IPS-NIHi7 (cell line): ENCODE data around the gene KCNH8.
A peak's percentile ranks its signal among the peaks of the same experiment; 100 is the strongest.

Experiments
- DNase-seq: peaks from one replicate; pipeline ENCODE4 v3.0.0; 2012; ENCODE audit warnings: mixed read lengths; ENCODE audit errors: extremely low spot score

Gene KCNH8

GRCh38 chr3:19250959-19251610 is 102.8 kb downstream of the KCNH8 start:
- DNase-seq: peak; percentile 33

GRCh38 chr3:19254189-19254588 is 105.9 kb downstream of the KCNH8 start:
- DNase-seq: no peak

GRCh38 chr3:19254784-19255338 is 106.6 kb downstream of the KCNH8 start:
- no peak for DNase-seq

- peak; percentile 40 for DNase-seq
Observed at GRCh38 chr3:19256313-19256712, 108.0 kb downstream of the KCNH8 start.

GRCh38 chr3:19263606-19264005 is 115.3 kb downstream of the KCNH8 start:
- DNase-seq: no peak

- no peak for DNase-seq
Observed at GRCh38 chr3:19264424-19264823, 116.1 kb downstream of the KCNH8 start.

- DNase-seq: peak; percentile 27
Observed at GRCh38 chr3:19267040-19267439, 118.7 kb downstream of the KCNH8 start.

- DNase-seq: no peak
Observed at GRCh38 chr3:19270481-19270880, 122.2 kb downstream of the KCNH8 start.

GRCh38 chr3:19272296-19272695 is 124.0 kb downstream of the KCNH8 start:
- DNase-seq: no peak

- no peak for DNase-seq
Observed at GRCh38 chr3:19273091-19273490, 124.8 kb downstream of the KCNH8 start.

- DNase-seq: no peak
Observed at GRCh38 chr3:19274576-19274975, 126.3 kb downstream of the KCNH8 start.

GRCh38 chr3:19284974-19285373 is 136.7 kb downstream of the KCNH8 start:
- DNase-seq: no peak

GRCh38 chr3:19293295-19293694 is 145.0 kb downstream of the KCNH8 start:
- DNase-seq: no peak

- no peak for DNase-seq
Observed at GRCh38 chr3:19295208-19295607, 146.9 kb downstream of the KCNH8 start.

GRCh38 chr3:19331931-19332330 is 183.6 kb downstream of the KCNH8 start:
- DNase-seq: no peak

- DNase-seq: no peak
Observed at GRCh38 chr3:19334120-19334519, 185.8 kb downstream of the KCNH8 start.

GRCh38 chr3:19338769-19339168 is 190.5 kb downstream of the KCNH8 start:
- no peak for DNase-seq

GRCh38 chr3:19342389-19342788 is 194.1 kb downstream of the KCNH8 start:
- no peak for DNase-seq

- no peak for DNase-seq
Observed at GRCh38 chr3:19346759-19347158, 198.4 kb downstream of the KCNH8 start.

- no peak for DNase-seq
Observed at GRCh38 chr3:19347671-19348070, 199.4 kb downstream of the KCNH8 start.

GRCh38 chr3:19348500-19348899 is 200.2 kb downstream of the KCNH8 start:
- no peak for DNase-seq

GRCh38 chr3:19348941-19349564 is 200.7 kb downstream of the KCNH8 start:
- DNase-seq: peak; percentile 58

- no peak for DNase-seq
Observed at GRCh38 chr3:19357947-19358346, 209.6 kb downstream of the KCNH8 start.
